HG03045 (cell line): ENCODE measurements around the gene DHX29.

Experiments used
- ATAC-seq: cut with Tn5 transposase; IDR thresholded peaks from one replicate; pipeline ENCODE4 v1.9.1; 2021; ENCODE audit warnings: mild to moderate bottlenecking, moderate library complexity; ENCODE audit not compliant: unreplicated experiment

Gene DHX29, protein sequence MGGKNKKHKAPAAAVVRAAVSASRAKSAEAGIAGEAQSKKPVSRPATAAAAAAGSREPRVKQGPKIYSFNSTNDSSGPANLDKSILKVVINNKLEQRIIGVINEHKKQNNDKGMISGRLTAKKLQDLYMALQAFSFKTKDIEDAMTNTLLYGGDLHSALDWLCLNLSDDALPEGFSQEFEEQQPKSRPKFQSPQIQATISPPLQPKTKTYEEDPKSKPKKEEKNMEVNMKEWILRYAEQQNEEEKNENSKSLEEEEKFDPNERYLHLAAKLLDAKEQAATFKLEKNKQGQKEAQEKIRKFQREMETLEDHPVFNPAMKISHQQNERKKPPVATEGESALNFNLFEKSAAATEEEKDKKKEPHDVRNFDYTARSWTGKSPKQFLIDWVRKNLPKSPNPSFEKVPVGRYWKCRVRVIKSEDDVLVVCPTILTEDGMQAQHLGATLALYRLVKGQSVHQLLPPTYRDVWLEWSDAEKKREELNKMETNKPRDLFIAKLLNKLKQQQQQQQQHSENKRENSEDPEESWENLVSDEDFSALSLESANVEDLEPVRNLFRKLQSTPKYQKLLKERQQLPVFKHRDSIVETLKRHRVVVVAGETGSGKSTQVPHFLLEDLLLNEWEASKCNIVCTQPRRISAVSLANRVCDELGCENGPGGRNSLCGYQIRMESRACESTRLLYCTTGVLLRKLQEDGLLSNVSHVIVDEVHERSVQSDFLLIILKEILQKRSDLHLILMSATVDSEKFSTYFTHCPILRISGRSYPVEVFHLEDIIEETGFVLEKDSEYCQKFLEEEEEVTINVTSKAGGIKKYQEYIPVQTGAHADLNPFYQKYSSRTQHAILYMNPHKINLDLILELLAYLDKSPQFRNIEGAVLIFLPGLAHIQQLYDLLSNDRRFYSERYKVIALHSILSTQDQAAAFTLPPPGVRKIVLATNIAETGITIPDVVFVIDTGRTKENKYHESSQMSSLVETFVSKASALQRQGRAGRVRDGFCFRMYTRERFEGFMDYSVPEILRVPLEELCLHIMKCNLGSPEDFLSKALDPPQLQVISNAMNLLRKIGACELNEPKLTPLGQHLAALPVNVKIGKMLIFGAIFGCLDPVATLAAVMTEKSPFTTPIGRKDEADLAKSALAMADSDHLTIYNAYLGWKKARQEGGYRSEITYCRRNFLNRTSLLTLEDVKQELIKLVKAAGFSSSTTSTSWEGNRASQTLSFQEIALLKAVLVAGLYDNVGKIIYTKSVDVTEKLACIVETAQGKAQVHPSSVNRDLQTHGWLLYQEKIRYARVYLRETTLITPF (N-terminal part only)

DNA sequence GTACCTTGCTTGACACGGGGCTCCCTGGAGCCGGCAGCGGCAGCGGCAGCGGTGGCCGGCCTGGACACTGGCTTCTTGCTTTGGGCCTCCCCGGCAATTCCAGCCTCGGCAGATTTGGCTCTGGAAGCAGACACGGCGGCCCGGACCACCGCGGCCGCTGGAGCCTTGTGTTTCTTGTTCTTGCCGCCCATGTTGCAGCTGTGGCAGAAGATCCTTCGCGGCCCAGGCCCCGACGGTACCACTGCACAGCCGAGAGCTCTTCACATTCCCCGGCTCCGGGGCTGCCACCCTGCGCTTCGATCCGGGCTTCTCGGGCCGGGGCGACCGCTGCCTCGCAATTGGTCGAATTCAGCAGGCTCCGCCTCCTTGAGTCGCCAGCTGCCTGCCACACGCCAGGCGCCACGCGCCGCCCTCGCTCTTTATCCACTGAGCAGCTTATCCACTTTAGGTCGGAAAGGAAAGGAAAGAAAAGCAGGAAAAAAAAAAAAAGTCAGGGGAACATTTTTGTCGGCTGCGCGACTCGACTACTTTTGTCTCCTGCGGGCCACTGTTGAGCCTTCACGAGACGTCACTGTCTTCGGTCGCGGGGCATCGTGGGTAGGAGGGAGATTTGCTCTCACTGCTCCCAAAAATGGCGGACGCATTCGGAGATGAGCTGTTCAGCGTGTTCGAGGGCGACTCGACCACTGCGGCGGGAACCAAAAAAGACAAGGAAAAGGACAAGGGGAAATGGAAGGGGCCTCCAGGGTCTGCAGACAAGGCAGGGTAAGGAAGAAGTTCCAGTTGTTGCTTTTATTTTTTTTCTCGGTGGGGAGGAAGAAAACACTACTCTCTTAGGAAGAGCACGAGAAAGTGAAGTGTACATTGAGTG, at the start of gene DHX29, which contains the start of gene MTREX:
Gene DHX29, minus strand, starts transcription at position 312 of the 871 bp plus-strand sequence. Its CDS starts 121 bp downstream, at position 191.
Gene MTREX, plus strand, starts transcription at position 607 of the 871 bp plus-strand sequence. Its CDS starts 25 bp downstream, at position 632.
- peak; percentile 96 for ATAC-seq

DNA sequence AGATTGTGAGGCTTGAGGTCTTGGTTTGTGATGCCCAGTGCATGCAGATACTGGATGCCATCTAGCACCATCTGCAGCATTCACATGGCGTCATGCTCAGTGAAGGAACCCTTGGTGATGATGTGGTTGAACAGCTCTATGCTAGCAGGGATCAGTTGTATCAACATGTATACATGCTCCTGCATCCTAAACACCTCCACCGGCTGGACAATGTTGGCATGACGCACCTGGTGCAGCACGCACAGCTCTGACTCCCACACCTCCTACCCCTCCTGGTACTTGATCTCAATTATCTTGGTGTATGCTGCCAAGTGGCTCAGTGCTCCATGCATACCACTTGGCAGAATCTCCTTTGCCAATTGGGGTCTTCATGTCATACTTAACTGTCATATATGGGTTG, 49.4 kb upstream of the DHX29 start:
- no peak for ATAC-seq

DNA sequence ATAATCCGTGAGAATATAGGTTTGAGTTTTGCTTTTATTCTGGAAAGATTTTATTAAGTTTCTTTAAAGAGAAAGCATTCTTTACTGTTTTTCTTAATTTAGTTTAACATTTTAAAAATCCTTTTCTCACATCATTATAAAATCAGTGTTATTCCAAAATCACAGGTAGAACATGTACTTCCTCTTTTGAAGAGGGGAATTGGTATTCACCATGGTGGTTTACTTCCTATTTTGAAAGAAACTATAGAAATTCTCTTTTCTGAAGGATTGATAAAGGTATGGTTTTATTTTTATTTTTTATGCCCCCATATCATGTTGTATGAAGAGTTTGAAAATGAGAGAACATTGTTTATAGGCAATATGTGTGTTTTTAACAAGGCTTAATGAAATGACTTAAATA, 43.3 kb upstream of the DHX29 start:
- ATAC-seq: no peak

DNA sequence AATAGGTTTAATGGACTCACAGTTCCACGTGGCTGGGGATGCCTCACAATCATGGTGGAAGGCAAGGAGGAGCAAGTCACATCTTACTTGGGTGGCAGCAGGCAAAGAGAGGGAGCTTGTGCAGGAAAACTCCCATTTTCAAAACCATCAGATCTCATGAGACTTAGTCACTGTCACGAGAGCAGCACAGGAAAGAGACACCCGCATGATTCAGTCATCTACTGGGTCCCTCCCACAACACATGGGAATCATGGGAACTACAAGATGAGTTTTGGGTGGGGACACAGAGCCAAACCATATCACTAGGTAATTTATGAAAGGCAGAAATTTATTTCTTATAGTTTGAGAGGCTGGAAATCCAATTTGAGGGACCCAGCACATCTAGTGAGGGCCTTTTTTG, 40.3 kb upstream of the DHX29 start:
- no peak for ATAC-seq

DNA sequence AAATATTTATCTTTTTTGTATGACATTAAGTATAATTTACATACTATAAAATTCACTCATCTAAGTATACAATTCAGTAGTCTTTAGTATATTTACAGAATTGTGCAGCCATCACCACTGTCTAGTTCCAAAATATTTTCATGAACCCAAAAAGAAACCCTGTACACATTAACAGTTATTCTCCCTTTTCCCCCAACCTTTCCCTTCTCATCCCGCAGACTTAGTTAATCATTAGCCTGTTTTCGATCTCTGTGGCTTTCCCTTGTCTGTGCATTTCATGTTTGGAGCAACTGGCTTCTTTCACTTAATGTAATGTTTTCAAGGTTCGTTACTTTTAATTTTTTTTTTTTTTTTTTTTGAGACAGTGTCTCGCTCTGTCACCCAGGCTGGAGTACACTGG, 37.8 kb upstream of the DHX29 start:
- no peak for ATAC-seq

DNA sequence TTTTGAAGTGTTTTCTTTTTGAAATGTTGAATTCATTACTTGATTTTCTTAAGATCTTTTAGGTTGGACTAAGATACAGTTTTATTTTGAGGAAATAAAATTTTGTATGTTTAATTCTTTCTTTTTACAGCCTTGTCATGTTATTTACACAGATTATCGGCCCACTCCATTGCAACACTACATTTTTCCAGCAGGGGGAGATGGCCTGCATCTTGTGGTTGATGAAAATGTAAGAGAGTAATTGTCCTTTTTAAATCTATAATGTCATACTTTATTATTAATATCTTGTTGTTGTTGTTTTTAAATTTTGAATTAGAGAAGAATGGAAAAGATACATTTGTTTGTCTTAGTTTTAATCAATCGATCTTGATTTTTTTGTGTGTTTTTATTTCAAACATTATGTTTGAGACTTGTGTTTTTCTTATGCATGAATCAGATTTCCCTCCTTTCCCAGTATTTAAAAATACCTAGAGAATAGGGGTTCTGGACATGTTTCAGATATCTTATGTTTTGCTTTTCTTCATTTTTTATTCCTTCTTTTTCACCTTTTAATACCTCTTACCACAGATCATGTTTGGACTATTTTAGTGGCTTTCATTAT, 37.0 kb upstream of the DHX29 start:
- ATAC-seq: no peak

DNA sequence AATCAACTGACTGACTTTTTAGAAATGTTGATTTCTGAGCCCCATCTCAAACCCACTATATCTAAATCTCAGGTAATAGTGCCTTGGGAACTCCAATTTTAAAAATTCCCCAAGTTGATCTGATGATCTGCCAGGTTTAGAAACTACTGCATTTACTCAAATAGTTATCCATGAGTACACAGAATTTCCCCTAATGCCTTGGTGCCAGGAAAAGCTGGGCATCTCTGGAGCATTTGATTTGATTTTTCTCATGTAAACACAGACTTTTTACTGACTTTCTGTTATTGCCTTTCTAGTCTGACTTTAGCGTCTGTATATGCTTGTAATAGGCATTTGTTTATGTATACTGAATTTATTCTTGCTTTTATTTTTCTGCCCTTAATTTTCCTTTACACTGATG, 36.1 kb upstream of the DHX29 start:
- no peak for ATAC-seq

DNA sequence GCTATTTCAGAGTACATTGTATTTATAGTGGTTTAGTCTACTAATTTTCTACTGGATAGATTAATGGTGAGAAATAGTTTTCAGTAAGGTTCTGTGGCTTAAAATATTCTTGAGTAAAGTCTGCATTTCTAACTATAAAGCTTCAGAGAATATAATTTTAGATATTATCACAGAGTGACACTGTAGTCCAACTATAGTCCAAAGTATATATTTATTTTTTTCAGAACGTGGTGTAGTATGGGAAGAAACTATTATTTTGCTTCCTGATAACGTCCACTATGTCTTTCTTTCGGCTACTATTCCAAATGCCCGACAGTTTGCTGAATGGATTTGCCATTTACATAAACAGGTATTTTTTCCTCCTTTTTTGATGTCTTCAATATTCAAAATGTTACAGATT, 35.6 kb upstream of the DHX29 start:
- no peak for ATAC-seq

DNA sequence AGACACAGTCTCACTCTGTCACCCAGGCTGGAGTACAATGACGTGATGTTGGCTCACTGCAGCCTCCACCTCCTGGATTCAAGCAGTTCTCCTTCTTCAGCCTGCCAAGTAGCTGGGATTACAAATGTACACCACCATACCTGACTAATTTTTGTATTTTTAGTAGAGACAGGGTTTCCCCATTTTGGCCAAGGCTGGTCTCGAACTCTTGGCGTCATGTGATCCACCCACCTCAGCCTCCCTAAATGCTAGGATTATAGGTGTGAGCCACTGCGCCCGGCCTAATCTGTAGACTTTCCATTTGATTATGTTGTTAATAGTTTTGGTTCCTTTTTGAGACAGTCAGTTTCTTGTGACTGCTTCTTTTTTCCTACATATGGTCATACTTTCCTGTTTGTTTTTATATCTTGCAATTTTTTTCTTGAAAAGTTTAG, 31.3 kb upstream of the DHX29 start:
- ATAC-seq: peak; percentile 62

DNA sequence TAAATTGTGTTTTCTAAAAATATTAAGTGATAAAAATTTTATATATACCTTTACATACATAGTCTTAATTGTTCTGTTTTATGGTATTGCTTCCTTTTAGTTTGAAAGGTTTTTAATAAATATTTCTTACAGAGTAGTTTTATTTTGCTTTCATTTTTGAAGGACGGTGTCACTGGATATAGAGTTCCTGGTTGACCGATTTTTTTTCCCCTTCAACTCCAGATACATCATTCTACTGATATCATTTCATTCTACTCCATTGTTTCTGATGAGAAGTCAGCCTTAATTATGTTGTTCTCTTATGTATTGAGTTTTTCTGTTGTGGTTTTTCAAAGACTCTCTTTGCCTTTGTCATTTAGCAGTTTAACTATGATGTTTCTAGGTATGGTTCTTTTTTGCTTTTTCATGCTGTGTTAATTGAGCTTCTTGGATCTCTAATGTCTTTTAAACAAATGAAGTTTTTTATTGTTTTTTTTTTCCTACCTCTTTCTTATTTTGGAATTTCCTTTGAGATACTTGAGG, 30.7 kb upstream of the DHX29 start:
- ATAC-seq: no peak

DNA sequence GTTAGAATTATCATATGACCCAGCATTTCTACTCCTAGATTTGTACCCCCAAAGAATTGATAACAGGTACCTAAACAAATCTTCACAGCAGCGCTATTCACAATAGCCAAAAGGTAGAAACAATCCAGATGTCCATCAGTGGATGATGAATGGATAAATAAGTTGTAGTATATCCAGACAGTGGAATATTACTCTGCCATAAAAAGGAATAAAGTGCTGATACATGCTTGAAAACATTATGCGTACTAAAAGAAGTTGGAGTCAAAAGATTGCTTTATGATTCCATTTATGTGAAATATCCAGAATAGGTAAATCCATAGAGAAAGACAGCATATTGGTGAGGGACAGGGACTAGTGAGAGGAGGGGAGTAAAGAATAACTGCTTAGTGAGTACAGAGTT, 26.3 kb upstream of the DHX29 start:
- no peak for ATAC-seq

DNA sequence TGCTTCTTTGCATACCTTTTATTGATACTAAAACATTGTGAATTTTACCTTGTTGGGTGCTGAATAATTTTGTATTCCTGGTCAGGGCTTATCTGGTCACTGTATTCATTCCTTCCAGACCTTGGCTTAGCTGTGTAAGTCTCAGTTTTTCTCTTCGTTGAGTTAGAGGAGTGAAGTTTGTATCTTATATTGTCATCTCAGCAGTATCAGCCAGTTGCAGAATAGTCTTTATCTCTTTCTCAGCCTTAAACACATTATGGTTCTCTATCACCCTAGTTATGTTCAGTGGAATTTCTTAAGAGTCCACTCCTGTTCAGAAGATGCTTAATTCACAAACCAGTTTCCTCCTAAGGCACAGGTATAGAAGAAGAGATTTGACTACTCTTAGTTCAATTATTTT, 25.5 kb upstream of the DHX29 start:
- ATAC-seq: no peak

DNA sequence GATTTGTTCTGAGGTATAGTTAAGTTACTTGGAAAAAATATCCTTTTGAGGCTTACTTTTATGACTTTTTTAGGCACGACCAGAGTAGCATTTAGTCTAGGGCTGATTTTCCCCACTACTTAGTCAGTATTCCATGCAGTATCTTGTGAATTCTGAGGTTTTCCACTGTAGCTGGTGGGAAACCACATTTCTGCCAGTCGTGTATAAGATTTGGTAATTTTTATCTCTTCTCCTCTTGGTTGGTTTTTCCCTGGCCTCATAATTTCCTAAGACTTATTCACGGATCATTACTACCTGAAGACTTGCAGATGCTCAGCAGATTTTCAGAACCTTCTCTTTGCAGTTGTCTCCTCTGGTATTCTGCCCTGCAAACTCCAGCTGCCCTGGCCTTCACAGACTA, 23.8 kb upstream of the DHX29 start:
- no peak for ATAC-seq

DNA sequence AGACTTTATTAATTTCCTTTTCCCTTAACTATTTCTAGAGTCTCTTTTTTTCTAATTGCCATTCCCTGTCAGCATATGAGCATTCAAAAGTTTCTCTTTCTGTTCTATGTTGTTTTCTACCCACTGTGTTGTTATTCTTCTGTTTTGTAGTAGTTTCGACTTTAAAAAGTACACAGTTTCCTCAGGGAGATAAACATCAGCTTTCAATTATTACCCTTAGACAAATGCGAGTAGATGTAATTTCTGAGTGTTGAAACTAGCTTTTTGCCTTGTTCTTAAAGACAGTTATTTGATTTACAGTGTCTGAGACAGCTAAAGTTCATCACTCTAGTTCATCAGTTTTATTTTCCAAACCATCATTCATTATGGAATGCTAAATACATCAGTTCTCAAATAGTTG, 19.8 kb upstream of the DHX29 start:
- no peak for ATAC-seq

DNA sequence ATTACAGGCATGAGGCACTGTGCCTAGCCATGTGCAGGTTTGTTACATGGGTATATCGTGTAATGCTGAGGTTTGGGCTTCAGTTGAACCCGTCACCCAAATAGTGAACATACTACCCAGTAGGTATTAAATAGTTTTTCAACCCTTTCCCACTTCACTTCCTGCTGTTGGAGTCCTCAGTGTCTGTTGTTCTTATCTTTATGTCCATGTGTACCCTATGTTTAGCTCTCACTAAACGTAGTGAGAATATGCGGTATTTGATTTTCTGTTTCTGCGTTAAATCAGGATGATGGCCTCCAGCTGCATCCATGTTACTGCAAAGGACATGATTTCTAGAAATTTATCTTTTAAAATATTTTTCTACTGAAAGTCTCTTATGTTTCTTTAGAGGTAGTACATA, 18.1 kb upstream of the DHX29 start:
- no peak for ATAC-seq

DNA sequence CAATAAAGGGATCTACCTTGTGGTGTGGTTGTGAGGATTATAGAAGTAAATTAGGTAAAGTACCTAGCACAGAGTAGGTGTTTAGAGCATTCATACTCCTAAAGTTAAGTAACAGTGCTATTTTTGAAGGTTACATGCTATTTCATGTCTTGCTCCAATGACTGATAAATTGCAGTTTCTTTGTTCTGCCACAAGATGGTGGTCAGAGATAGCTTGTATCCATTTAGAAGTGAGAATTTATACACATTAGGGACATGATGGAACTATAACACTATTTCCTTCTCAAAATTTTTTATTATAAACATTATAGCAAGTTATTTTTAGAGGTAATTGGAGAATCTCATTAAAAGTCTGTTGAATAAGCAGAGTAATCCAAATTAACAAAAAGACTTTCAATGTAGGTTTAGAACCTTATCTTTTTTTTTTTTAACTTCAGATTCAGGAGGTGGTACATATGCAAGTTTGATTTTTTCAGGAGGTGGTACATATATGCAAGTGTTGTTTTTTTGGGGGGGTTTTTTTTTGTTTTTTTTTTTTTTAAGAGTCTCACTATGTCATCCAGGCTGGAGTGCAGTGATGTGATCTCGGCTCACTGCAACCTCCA, 17.4 kb upstream of the DHX29 start:
- no peak for ATAC-seq

DNA sequence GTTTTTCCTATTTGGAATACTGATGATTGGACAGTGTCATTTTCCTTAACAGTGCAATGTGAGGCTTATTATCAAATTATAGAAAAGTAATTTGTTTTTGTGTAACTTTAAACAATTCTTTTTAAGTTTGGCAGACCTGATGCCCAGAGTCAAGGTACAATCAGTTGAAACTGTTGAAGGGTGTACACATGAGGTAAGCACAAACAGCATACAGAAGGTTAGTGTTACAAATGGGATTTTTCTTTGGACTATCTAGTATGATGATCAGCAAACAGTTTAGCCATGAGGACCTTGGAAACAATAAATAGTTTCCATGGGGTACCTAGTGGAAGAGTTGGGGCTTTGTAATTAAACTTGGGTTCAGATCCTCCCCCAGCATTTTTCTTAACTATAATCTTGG, 16.5 kb upstream of the DHX29 start:
- ATAC-seq: no peak

DNA sequence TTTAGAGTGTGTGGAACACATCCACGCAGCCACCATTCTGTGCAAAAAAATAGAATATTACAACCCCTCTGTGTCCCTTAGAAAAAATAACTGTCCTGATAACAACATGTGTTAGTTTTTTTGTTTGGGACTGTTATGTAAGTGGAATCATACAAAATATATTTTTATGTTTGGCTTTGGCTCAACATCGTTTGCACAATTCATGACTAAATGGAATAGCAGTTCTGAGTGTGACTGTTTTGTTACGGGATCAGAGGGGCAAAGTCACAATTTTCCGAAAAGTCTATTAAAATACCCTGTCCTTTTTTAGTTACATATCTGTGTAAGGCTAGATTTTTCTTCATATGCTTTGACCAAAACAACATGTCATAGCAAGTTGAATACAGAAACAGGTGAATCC, 13.1 kb upstream of the DHX29 start:
- no peak for ATAC-seq

DNA sequence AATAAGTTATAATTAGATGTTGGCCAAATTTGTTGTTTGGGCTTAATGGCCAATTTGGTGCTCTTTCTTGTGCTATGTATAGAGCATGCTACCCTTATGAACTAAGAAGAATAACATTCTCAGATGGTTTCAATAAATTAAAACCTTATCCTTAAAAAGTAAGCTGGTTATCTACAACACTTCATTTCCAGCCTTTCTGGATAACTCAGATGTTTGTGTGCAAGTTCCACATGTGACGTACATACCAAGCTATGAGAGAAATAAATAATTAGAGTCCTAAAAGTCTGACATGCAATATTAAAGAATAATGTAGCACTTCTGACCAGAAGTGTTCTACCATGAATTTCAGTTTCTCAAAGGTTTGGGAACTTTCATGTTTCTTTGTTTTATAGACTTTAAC, 12.0 kb upstream of the DHX29 start:
- ATAC-seq: no peak
